HEK293T (cell line): ENCODE data around the gene LRRC71.

Experiments used
- ARNT ChIP-seq: fragments of 450-650 bp; IDR thresholded peaks from 2 replicates; pipeline ENCODE4 v1.6.1; 2017; ENCODE audit warnings: mild to moderate bottlenecking
- CTBP1 ChIP-seq: fragments of 450-650 bp; IDR thresholded peaks from 2 replicates; pipeline ENCODE4 v1.6.1; 2016; ENCODE audit warnings: borderline replicate concordance
- ELF4 ChIP-seq: fragments of 450-650 bp; IDR thresholded peaks from 2 replicates; pipeline ENCODE4 v1.6.1; 2017; ENCODE audit warnings: antibody characterized with exemption
- FOXM1 ChIP-seq: fragments of 450-650 bp; IDR thresholded peaks from 2 replicates; pipeline ENCODE4 v1.6.1; 2017; ENCODE audit warnings: mild to moderate bottlenecking, borderline replicate concordance
- HDGF ChIP-seq: fragments of 450-650 bp; IDR thresholded peaks from 2 replicates; pipeline ENCODE4 v1.6.1; 2017; ENCODE audit warnings: antibody characterized with exemption, borderline replicate concordance
- L3MBTL2 ChIP-seq: fragments of 450-650 bp; conservative IDR thresholded peaks from 2 replicates; pipeline ENCODE4 v1.6.1; 2016; ENCODE audit warnings: mild to moderate bottlenecking
- NFRKB ChIP-seq: fragments of 450-650 bp; IDR thresholded peaks from 2 replicates; pipeline ENCODE4 v1.6.1; 2016; ENCODE audit warnings: mild to moderate bottlenecking, moderate library complexity
- SP1 ChIP-seq: fragments of 450-650 bp; IDR thresholded peaks from 2 replicates; pipeline ENCODE4 v1.6.1; 2017
- SUZ12 ChIP-seq: fragments of 450-650 bp; IDR thresholded peaks from 2 replicates; pipeline ENCODE4 v1.6.1; 2016; ENCODE audit warnings: mild to moderate bottlenecking
- TARDBP ChIP-seq: fragments of 450-650 bp; IDR thresholded peaks from 2 replicates; pipeline ENCODE4 v1.6.1; 2016

DNA sequence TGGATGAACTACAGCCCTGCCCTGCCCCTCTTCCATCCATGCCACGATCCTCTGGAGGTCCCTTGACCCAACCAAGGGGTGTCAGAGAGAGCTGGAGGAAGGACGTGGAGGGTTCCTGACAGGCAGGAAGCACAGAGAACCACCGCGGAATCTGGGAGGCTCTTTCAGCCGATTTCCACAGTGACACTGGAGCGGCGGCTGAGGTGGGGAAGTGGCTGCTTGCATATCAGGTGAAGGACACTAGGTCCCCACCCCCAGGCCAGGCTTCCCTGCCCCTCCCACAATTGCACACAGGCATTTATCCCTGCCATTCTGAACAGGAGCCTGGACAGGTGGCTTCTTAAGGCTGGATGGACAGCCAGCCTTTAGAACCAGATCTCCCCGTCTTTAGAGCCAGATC lies 17.5 kb downstream of the LRRC71 start:
- no peak for TF ChIP-seq CTBP1
- no peak for TF ChIP-seq NFRKB
- no peak for TF ChIP-seq ELF4
- no peak for TF ChIP-seq SUZ12
- no peak for TF ChIP-seq HDGF
- TF ChIP-seq ARNT = no peak
- TF ChIP-seq SP1 = no peak
- TF ChIP-seq L3MBTL2 = no peak
- TF ChIP-seq FOXM1 = no peak
- no peak for TF ChIP-seq TARDBP
